Mesendoderm (in vitro differentiated cells): ENCODE measurements around the gene ENTPD1.
"Not testable (repeated sequence)": the region's sequence is repeated elsewhere in the genome, so short reads cannot be mapped to it uniquely, and the experiment has no call there.

Source experiments
- DNase-seq: peaks from one replicate; pipeline ENCODE4 v3.0.0; 2013
- H2AK5ac ChIP-seq: 2 replicates; pipeline ENCODE4 v1.6.1; 2013; ENCODE audit warnings: low read length, inconsistent platforms
- H2BK120ac ChIP-seq: 2 replicates; pipeline ENCODE4 v1.6.1; 2013; ENCODE audit warnings: low read depth, mild to moderate bottlenecking, low read length, moderate library complexity, mixed read lengths
- H2BK15ac ChIP-seq: replicated peaks from 2 replicates; pipeline ENCODE4 v1.6.1; 2013; ENCODE audit warnings: low read depth, mild to moderate bottlenecking, moderate library complexity
- H2BK5ac ChIP-seq: 2 replicates; pipeline ENCODE4 v1.6.1; 2013; ENCODE audit warnings: low read length, inconsistent platforms
- H3K18ac ChIP-seq: 2 replicates; pipeline ENCODE4 v1.6.1; 2013; ENCODE audit warnings: mild to moderate bottlenecking, low read length, mixed read lengths
- H3K23ac ChIP-seq: one replicate; pipeline ENCODE4 v1.6.1; 2013; ENCODE audit warnings: low read length
- H3K27ac ChIP-seq: 2 replicates; pipeline ENCODE4 v1.5.1; 2013; ENCODE audit warnings: low read depth, mild to moderate bottlenecking, inconsistent platforms, low read length, moderate library complexity
- H3K27me3 ChIP-seq: 2 replicates; pipeline ENCODE4 v1.6.1; 2013; ENCODE audit warnings: low read length, control low read depth, mild to moderate bottlenecking, inconsistent platforms; ENCODE audit not compliant: insufficient read depth, poor library complexity
- H3K36me3 ChIP-seq: 2 replicates; pipeline ENCODE4 v1.6.1; 2013; ENCODE audit warnings: low read length, inconsistent platforms; ENCODE audit not compliant: control insufficient read depth, insufficient read depth
- H3K4ac ChIP-seq: one replicate; pipeline ENCODE4 v1.6.1; 2013; ENCODE audit warnings: low read depth, mild to moderate bottlenecking, low read length, moderate library complexity
- H3K4me1 ChIP-seq: 2 replicates; pipeline ENCODE4 v1.6.1; 2013; ENCODE audit warnings: low read depth, low read length, inconsistent platforms; ENCODE audit not compliant: control insufficient read depth
- H3K4me2 ChIP-seq: 2 replicates; pipeline ENCODE4 v1.6.1; 2013; ENCODE audit warnings: low read length
- H3K4me3 ChIP-seq: 2 replicates; pipeline ENCODE4 v1.5.1; 2013; ENCODE audit warnings: mild to moderate bottlenecking, low read length
- H3K56ac ChIP-seq: one replicate; pipeline ENCODE4 v1.6.1; 2013; ENCODE audit warnings: low read length
- H3K79me1 ChIP-seq: 2 replicates; pipeline ENCODE4 v1.6.1; 2013; ENCODE audit warnings: low read length, inconsistent platforms
- H3K79me2 ChIP-seq: 2 replicates; pipeline ENCODE4 v1.6.1; 2013; ENCODE audit warnings: mild to moderate bottlenecking, low read length; ENCODE audit not compliant: control insufficient read depth, insufficient read depth
- H3K9ac ChIP-seq: 2 replicates; pipeline ENCODE4 v1.6.1; 2013; ENCODE audit warnings: low read length, inconsistent platforms
- H4K5ac ChIP-seq: one replicate; pipeline ENCODE4 v1.6.1; 2013; ENCODE audit warnings: low read length
- H4K8ac ChIP-seq: one replicate; pipeline ENCODE4 v1.6.1; 2013; ENCODE audit warnings: low read depth, mild to moderate bottlenecking, control low read depth, low read length, moderate library complexity

The ENTPD1 gene

DNA sequence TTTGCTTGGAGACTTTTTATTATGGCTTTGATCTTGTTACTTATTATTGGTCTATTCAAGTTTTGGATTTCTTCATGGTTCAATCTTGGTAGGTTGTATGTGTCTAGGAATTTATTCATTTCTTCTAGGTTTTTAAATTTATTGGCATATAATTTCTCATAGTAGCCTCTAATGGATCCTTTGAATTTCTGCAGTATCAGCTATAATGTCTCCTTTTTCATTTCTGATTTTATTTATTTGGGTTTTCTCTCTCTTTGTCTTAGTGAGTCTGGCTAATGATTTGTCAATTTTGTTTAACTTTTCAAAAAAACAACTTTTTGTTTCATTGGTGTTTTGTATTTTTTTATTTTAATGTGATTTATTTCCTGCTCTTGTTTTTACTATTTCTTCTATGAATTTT lies 160.1 kb downstream of the ENTPD1 start:
- H3K36me3 ChIP-seq, H3K79me2 ChIP-seq, H3K56ac ChIP-seq, DNase-seq, H3K79me1 ChIP-seq, H3K23ac ChIP-seq, H2BK120ac ChIP-seq, H3K9ac ChIP-seq, H3K18ac ChIP-seq, H3K27ac ChIP-seq, H4K5ac ChIP-seq, H3K4me1 ChIP-seq, H3K4ac ChIP-seq, H3K4me3 ChIP-seq, H3K27me3 ChIP-seq, H3K4me2 ChIP-seq, H2BK5ac ChIP-seq, H4K8ac ChIP-seq, H2AK5ac ChIP-seq, H2BK15ac ChIP-seq: not testable (repeated sequence)
